Rectal smooth muscle tissue (tissue), 1 donor: Measurements from ENCODE around the gene BUD31.
"Not testable (repeated sequence)": the region's sequence is repeated elsewhere in the genome, so short reads cannot be mapped to it uniquely, and the experiment has no call there.

Source experiments
- H3K27ac ChIP-seq: one replicate; pipeline ENCODE4 v1.7.0; 2013; ENCODE audit warnings: low read depth, low read length, inconsistent platforms
- H3K27me3 ChIP-seq: one replicate; pipeline ENCODE4 v1.7.0; 2013; ENCODE audit warnings: low read length; ENCODE audit not compliant: control insufficient read depth, insufficient read depth
- H3K36me3 ChIP-seq: one replicate; pipeline ENCODE4 v1.7.0; 2013; ENCODE audit warnings: low read length; ENCODE audit not compliant: control insufficient read depth, insufficient read depth
- H3K4me1 ChIP-seq: one replicate; pipeline ENCODE4 v1.7.0; 2013; ENCODE audit warnings: low read length; ENCODE audit not compliant: control insufficient read depth, insufficient read depth
- H3K4me3 ChIP-seq: one replicate; pipeline ENCODE4 v1.7.0; 2013; ENCODE audit warnings: low read length
- H3K9ac ChIP-seq: one replicate; pipeline ENCODE4 v1.7.0; 2013; ENCODE audit warnings: low read length

The BUD31 gene

DNA sequence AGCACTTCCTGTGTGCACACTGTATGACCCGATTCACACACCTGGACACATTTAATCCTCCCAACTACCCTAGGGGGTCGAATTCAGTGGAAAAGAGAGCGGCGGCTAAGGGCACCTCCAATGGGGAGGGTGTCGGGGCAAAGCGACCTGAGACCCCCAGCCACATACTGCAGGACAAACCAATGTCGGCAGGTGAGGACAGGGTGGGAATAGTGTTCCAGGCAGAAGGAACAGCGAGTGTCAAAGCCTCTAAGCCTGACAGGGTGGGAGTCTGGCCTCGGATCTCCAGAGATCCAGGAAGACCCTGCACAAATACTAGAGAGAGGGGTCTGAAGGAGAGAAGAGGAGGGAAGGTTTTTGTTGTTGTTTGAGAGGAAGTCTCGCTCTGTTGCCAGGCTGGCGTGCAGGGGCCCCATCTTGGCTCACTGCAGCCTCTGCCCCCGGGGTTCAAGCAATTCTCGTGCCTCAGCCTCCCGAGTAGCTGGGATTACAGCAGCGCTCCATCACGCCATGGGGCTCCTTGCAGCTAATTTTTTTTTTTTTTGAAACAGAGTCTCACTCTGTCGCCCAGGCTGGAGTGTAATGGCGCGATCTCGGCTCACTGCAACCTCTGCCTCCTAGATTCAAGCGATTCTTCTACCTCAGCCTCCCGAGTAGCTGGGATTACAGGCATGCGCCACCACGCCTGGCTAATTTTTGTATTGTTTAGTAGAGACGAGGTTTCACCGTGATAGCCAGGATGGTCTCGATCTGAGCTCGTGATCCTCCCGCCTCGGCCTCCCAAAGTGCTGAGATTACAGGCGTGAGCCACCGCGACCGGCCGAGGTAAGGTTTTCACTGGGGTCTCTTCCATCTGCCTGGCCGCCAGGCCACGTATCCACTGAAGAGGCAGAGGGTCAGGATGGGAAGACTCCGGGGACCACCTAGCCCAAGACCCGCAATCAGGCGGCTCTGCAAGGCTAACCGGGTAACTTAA, 35.4 kb upstream of the BUD31 start:
- no peaks in the 10 kb centered on the region for H3K4me1 ChIP-seq
- peaks cover 3% of the 10 kb centered on the region for H3K36me3 ChIP-seq
- H3K9ac ChIP-seq = no peak overlapping the region
- H3K4me3 ChIP-seq = peak overlapping the region; percentile 72
- H3K27ac ChIP-seq = peak overlapping the region; percentile 72
- H3K27me3 ChIP-seq = no peaks in the 10 kb centered on the region

DNA sequence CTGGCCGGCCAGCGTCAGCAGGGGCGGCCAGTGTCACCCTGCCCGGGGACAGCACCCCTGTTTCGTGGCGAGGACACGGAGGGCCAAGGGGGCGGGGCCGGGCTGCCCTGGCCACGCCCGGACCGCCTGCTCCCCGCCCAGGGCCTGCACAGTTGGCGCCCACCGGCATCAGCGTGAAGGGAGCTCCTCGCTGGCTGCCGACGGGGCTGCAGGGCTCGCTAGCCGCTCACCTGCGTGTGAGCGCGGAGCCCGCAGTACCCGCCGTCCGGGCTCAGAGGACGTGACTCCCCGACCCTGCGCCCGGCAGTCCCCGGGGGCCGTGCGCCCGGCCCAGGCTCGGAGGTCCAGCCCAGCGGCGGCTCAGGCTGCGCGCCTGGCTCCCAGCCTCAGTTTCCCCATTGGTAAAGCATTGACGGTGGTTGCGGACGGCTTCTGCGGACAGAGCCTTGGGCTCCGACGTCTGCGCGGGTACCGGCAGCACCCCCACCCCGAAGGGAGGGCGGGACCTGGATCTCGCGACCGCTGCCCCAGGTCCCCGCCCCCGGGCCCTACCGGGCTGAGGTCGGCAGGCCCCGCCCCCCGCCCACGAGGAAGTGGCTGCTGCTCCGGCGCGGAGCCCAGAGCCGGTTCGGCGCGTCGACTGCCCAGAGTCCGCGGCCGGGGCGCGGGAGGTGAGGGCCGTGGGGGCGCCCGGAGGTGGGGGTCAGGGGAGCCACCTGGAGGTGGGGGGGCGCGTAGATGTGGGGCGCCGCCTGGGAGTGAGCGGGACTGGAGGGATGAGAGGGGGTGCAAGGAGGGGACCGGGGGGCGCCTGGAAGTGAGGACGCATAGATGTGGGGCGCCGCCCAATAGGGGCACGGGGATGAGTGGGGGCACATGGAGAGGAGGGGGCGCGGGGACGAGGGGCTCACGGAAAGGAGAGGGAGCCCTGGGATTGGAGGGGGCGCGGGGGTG, 34.4 kb upstream of the BUD31 start, which contains the start of gene ARPC1B:
Gene ARPC1B (plus strand): TSS at position 620 of the 954 bp plus-strand sequence. CDS start 10,985 bp downstream, outside the sequence.
- Histone ChIP-seq H3K9ac (no peak within 1 kb of the TSS), H3K36me3 (peaks cover under 1% of the 10 kb centered on the region), H3K4me1 (peaks cover 4% of the 10 kb centered on the region), H3K27ac (peak within 1 kb of the TSS; percentile 74), H3K4me3 (peak within 1 kb of the TSS; percentile 72), H3K27me3 (no peaks in the 10 kb centered on the region)

DNA sequence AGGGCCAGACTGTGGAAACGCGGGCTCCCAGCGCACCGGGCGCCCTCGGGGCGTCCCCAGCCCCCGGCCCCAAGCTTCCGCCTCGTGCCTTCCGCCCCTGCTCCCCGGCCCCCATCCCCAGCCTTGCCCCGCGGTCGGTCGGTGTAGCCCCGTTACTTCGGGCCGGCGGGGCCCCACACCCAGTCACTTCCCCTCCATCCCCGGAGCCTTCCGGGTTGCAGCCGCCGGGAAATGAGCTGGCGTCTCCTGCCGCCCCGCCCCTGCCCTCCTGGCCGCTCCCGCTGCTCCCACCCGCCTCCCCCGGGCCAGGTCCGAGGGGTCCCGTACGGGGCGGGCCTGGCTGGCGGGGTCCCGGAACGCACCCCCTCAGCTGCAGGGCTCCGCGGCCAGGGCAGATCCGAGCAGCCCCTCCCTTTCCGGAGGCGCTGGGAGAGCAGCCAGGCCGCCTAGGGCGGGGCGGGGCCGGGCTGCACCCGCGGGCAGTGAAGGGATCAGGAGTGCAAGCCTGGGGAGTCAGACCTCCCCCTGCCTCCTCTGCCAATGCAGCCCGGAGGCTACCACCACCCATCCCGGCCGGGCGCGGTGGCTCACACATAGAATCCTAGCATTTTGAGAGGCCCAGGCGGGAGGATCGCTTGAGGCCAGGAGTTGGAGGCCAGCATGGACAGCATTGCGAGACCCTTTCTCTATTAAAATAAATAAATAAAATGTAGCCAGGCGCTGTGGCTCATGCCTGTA, 33.5 kb upstream of the BUD31 start:
- Histone ChIP-seq H3K36me3 (no peaks in the 10 kb centered on the region), H3K27me3 (no peaks in the 10 kb centered on the region), H3K4me1 (peaks cover 5% of the 10 kb centered on the region), H3K27ac (peak overlapping the region; percentile 74), H3K9ac (no peak overlapping the region), H3K4me3 (peak overlapping the region; percentile 71)

DNA sequence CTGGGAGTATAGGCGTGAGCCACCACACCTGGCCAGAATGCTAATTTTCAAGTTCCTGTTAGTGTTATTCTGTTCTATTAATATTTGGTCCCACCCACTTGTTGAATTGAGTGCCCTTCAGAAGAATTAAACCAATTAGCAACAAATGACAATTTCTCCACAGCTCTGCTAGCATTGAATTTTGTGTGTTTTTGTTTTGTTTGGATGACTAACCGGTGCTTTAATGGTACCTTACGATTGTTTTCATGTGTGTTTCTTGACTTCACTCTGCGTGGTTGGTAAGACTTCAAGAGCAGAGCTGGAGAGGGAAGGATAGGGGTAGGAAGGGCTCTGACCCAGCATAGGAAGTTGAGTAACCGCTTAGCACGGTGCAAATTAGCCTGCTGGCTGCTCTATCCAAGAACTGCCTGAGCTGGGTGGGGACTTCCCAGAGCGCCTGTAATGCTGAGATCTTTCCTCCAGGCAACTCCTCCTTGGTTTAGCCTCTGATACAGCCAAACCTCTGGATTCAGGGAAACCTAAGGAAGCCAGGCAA, 29.7 kb upstream of the BUD31 start:
- Histone ChIP-seq H3K36me3 (no peaks in the 10 kb centered on the region), H3K4me3 (peak overlapping the region; percentile 23), H3K9ac (no peak overlapping the region), H3K27ac (peak overlapping the region; percentile 70), H3K27me3 (no peaks in the 10 kb centered on the region), H3K4me1 (peaks cover 7% of the 10 kb centered on the region)

DNA sequence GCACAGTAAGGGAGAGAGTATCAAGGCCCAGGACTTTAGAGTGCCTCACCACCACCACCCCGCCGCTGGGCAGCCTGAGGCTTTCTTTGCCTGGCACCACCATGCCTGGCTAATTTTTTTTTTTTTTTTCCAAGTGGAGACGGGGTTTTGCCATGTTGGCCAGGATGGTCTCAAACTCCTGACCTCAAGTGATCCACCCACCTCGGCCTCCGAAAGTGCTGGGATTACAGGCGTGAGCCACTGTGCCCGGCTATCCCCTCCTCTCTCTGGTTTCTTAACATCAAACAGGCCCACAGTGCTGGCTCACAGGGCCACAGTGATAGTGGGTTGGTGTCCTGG, 29.1 kb upstream of the BUD31 start:
- H3K27me3 ChIP-seq, H3K4me1 ChIP-seq, H3K9ac ChIP-seq, H3K36me3 ChIP-seq: not testable (repeated sequence)
- peak overlapping the region; percentile 23 for H3K4me3 ChIP-seq
- peak overlapping the region; percentile 70 for H3K27ac ChIP-seq

DNA sequence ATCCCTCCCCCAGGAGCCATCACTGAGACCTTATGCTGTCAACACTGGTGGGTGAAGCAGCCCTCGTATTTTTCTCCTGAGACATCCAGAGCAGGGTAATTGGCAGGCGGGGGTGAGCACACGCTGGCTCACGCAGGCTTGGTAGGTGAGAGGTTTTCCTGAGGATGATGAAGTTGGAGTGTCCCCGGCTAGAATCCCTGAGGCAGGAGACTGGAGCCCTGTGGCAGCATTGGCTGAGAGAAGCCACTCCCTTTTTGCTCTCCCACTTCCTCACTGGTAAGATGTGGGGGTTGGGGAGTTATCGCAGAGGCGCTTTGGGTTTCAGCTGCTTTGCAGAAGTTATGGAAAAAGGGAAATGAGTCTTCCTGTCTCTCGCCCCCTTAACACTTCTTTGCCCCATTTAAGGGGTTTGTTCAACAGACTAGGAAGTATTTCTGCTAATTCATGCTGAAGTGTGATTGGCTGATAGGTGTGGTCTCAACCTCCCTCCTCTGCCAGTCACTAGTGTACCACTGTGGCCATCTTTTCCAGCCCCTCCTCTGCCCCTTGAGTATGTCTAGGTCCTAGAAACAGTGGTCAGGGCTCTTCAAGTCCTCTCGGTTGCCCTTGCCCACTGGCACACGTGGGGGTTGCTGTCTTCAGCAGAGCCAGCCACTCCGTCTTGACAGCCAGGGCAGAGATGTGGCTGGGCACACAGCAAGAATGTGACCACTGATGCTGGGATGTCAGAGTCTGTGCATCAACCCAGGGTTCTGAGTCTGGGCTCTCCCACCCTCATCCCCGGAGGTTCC, 28.5 kb upstream of the BUD31 start:
- Histone ChIP-seq H3K27ac (peak overlapping the region; percentile 70), H3K9ac (no peak overlapping the region), H3K4me3 (peak overlapping the region; percentile 40), H3K27me3 (no peaks in the 10 kb centered on the region), H3K4me1 (peaks cover 7% of the 10 kb centered on the region), H3K36me3 (no peaks in the 10 kb centered on the region)

DNA sequence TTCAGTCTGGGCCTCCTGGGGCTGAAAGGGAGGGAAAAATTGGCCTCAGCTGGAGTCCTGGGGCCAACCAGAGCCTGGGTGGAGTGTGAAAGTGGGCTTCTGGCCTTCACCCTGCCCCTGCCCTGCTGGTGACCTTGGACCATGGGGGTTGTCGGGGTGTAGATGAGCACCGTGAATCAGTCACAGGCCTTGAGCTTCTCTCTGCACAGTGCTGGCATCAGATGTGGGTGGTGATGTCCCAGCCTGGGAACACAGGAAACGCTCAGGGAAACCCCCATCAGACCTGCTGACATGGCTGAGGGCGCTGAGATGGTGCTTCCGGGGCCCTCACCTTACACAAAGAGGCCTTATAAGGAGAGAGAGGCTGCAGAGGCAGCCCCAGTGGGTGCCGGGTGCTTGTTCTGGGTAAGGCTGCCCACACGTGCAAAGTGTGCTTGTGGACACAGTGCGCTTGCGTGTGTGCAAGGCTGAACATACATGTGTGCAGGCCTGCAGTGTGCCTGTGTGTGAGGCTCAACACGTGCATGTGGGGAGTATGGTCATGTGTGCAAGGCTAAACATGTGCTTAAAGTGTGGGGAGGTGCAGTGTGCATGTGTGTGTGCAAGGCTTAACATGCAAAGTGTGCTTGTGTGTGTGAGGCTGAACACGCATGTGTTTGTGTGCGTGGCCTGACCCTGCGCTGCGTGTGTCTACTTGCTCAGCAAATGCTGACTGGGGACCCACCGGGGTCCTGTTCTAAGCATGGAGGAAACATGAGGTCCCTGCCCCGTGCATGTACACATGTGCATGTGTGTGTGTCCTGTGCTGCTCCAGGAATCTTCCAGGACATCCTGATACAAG, 27.7 kb upstream of the BUD31 start:
- H3K4me1 ChIP-seq = peaks cover 7% of the 10 kb centered on the region
- H3K27me3 ChIP-seq = no peaks in the 10 kb centered on the region
- no peaks in the 10 kb centered on the region for H3K36me3 ChIP-seq
- no peak overlapping the region for H3K9ac ChIP-seq
- peak overlapping the region; percentile 70 for H3K27ac ChIP-seq
- peak overlapping the region; percentile 40 for H3K4me3 ChIP-seq

DNA sequence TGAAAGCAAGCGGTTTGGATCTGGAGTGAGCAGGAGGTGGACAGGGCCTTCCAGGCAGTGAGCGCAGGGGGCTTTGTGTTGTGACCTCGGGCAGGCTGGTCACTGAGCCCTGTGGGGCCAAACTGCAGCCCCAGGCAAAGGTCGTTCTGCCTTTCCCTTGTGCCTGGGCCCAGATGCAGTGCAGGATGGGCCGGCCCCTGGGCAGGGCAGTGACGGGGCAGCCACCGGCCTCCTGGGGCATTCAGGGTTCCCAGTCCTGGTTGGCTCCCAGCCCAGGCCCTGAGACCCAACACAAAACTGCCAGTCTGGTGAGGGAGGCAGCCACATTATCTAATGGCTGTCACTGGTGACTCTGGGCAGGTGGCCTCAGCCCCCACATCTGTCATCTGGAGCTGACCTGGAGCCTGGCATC, 27.1 kb upstream of the BUD31 start:
- no peak overlapping the region for H3K9ac ChIP-seq

DNA sequence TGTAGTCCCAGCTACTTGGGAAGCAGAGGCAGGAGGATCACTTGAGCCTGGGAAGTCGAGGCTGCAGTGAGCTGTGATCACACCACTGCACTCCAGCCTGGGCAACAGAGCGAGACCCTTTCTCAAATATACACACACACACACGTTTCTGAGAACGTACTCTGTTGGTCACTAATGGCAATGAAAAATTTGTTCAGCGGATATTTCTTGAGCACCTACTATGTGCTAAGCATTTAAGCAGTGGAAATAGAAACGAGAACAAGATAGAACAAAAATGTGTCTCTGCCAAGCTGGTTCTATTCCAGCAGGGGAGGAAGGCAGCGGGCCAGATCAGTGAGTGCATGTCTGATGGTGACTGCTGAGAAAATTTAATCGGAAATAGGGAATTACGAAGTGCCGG, 25.6 kb upstream of the BUD31 start:
- no peaks in the 10 kb centered on the region for H3K27me3 ChIP-seq
- no peak overlapping the region for H3K27ac ChIP-seq
- H3K9ac ChIP-seq = no peak overlapping the region
- peaks cover 8% of the 10 kb centered on the region for H3K36me3 ChIP-seq
- H3K4me3 ChIP-seq = no peak overlapping the region
- H3K4me1 ChIP-seq = peaks cover 7% of the 10 kb centered on the region

More for the DNA sequence above, 27.1 kb upstream of the BUD31 start:
- Histone ChIP-seq H3K4me1 (peaks cover 7% of the 10 kb centered on the region), H3K4me3 (no peak overlapping the region), H3K27ac (no peak overlapping the region), H3K27me3 (no peaks in the 10 kb centered on the region), H3K36me3 (peaks cover 4% of the 10 kb centered on the region)

DNA sequence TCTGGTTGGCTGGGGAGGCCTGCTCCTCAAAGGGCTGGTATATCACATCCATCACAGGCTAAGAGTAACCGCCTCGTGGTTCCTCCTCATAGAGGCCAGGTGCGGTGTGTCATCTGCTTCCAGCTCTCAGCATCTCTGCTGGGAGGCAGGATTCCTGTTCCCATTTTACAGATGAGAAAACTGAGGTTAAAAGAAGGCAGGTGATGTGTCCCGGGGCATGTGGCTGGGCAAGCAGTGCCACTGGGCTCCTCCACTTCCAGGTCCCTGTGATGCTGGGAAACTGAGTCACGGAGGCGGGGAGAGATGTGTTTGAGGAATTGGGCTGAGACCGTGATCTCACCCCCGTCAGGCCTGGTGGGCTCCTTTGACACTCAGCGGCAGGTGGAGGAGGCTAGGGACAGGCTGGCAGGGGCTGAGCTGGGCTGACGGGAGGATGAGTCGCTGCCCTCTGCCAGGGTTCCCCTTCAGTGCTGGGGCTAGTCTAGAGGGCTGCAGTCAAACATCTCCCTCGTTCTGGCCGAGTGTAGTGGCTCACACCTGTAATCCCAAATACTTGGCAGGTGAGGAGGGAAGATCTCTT, 24.9 kb upstream of the BUD31 start:
- H3K27ac ChIP-seq = no peak overlapping the region
- H3K36me3 ChIP-seq = peaks cover 10% of the 10 kb centered on the region
- H3K4me1 ChIP-seq = peaks cover 7% of the 10 kb centered on the region

More for the DNA sequence above, 24.9 kb upstream of the BUD31 start:
- Histone ChIP-seq H3K4me3 (no peak overlapping the region), H3K27me3 (no peaks in the 10 kb centered on the region), H3K9ac (no peak overlapping the region)
